Activated naive CD4-positive, alpha-beta T cell treated with Interleukin-2 at 50 U/mL for 16 hours (primary cell): Measurements from ENCODE around the gene ATRAID.

Experiments
- DNase-seq: peaks from one replicate; pipeline ENCODE4 v3.0.0-alpha.2; 2020

The ATRAID gene

DNA sequence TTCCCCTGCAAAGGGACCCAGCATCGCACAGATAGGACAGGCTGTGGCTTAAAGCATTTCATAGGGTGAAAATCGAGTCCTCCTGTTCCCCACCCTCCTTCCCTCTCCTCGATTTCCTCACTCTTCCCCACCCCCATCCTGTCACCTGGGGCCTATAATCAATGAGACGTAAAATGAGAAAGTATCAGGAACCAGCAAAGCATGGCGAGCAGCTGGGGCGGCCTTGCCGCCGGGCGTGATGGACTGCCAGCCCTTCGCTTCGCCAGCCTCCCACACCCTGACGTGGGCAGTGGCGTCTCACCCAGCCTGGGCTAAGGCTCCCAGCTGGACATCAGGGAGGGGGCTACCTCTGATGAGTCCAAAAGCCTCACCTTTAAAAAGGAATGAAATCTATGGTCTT, 39.9 kb downstream of the ATRAID start:
- no peak for DNase-seq

- DNase-seq = no peak
These were observed 43.3 kb downstream of the ATRAID start for GRCh38 chr2:27255187-27255586.

GRCh38 chr2:27255660-27256059, 43.8 kb downstream of the ATRAID start:
- DNase-seq = no peak

DNA sequence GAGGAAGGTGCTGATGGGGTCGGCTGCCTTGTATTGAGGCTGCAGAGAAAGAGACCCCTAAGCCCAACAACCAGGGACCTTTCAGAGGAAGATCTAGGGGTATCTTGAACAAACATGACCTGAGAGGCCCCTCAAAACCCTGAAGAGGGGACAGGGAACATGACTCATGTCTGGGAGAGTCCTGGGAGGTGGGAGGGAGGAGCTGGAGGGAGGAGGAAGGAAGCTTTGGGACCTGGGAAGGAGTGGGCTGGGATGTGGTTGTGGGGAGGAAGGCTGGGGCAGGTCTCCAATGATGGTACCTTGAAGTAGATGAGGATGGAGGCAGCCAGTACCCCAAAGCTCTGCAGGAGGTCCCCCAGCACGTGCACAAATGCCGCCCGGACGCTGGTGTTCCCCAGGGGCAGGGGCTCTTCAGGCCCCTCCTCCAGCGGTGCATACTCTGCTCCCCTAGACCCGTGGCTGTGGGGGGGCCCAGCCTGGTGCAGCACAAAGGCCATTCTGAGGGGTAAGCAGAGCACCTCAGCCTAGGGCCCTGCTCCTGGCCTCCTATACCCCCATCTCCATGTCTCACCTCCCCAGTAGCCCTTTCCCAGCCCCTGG, 45.1 kb downstream of the ATRAID start:
- no peak for DNase-seq

DNA sequence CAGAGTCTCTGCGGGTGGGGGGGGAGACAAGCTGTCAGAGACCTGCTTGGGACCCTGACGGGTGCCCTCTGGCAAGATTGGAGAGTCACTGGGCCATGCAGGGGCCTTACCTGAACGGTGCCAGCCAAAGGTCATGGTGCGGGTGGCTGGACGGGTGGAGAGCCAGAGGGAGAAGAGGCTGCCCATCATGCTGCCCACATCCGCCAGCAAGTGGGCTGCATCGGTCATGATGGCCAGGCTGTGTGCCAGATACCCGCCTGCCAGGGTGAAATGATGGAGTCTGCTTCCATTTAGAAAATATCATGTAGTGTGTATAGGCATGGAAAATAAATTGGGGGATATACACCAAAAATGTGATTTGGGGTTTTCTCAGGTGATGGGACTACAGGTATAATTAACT, 46.2 kb downstream of the ATRAID start:
- no peak for DNase-seq

GRCh38 chr2:27261241-27261925, 49.5 kb downstream of the ATRAID start:
- no peak for DNase-seq

GRCh38 chr2:27261926-27262298, 50.1 kb downstream of the ATRAID start:
- no peak for DNase-seq

GRCh38 chr2:27262379-27263286, 50.8 kb downstream of the ATRAID start, which contains the start of gene SLC30A3:
TSS of gene SLC30A3 (minus strand) at chr2:27263047. CDS start at chr2:27262906, 141 bp downstream.
- DNase-seq = peak; percentile 72

DNA sequence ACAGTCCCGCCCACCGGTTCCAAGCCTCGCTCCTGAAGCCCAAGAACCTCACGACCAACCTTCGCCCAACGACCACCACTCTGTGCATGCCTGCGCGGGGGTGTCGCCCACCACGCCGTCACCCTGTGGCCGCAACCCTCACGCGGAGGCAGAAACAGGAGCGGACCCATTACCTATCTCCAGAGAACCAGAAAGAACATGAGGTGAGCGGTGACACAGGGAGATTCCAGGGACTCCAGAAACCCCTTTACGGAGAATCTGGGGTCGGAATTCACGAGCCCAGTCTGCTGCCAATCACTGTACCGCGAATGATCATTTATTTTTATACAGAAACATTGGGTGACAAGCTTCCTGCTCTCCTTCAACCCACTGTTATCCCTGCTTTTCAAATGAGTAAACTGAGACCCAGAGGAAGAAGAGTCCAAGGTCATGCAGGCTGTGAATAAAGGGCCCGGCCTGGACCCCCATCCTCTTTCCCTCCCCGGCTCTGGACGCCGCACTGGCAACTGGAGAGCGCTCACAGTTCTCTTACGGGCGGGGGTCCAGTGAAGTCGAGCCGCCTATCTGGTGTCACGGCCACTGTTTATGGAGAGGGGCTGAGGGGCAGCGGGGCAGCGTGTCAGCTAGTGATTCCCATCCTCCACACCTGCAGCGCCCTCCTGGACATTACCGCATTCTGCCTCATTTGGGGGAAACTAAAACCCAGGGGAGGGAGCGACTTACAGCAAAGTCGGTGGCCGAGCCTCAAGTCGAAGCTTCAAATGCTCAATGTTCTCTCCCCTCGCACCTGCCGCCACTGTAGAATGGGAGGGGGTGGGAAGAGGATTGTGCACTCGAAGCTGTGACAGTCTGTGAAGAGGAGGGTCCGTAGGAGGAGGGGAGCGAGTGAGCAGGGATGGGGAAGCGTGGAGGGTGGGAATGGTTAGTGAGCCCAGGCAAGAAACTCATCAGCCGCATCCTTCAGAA, 51.7 kb downstream of the ATRAID start:
- DNase-seq = peak; percentile 12

DNA sequence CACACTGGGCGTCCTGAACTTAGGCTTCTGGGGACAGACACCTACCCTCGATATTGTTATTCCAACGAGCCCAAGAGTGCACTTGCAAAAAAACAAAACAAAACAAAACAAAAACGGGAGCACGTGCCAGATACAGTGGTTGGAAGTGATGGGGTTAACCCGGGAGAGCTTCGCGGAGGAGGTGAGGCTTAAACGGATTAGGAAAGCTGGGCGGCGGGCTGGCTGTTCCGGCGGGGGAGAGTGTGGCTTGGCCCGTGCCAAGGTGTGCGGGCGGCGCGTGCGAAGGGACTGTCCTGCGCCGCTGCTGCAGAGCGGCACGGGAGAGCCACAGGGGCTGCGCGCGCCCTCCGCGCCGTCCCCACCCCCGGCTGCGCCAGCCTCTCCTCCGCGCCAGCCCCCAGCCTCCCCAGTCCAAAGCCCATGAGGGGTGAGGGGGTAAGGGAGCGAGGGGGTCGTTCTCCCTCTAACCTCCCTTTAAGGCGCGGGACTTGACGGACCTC, 52.5 kb downstream of the ATRAID start:
- DNase-seq = peak; percentile 22

DNA sequence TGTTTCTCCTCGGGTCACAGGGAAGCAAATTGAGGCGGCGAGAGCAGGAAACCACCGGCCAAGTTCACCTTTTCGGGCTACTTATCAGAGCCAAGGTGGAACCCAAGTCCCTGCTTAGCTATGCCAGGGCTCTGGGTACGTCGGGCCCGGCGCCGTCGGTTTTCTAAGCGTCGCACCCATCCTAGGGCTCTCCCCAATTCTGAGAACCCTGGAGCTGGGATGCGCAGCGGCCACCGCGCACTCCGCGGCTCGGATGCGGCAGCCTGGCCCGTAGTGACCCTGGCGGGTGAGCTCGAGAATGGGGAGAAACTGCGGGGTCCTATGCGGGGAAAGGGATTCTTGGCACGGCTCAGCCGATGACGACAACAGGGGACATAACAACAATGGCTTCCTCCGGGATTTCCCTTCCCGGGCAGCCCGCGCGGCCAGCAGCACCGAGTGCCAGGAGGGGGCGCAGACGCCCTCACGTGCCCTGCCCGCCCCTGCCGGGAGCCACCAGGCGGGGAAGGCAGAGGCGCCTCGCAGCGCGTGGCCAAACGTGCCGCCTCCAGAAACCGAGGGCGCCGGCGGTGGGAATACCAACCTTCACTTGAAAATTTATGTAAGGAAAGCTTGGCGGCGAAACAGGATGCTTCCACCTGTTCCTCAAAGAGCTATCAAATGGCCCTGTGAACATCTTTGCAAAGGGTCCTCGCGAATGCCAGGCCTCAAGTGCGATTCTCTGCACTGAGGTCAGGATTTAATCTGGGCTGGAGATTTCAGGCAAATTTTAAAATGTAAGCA, 53.1 kb downstream of the ATRAID start:
- DNase-seq = peak; percentile 66

GRCh38 chr2:27265536-27265870, 53.7 kb downstream of the ATRAID start:
- DNase-seq = no peak
